ENCODE measurements around the gene CCR7. TPM values are rescaled to one million over a fixed set of nuclear protein-coding genes. Genes with fewer than 3 reads are reported as not detected.

The CCR7 gene
- total and polyA plus RNA-seq, 2 of the 13 experiments (the other 11 are each of a cell fraction or from before 2014, with no cell fraction given): 0.04 to 0.53 TPM

GRCh38 chr17:40511667-40512220, 53.5 kb downstream of the CCR7 start:
- Histone ChIP-seq H3K27ac (ENCODE audit: extremely low read length, insufficient read depth, low read length) (no peak overlapping the region), H3K4me2 (ENCODE audit: low read depth, low read length) (peak overlapping the region; percentile 98), H3K9me3 (ENCODE audit: low read length) (no peaks in the 10 kb centered on the region), H2AFZ (ENCODE audit: low read length) (no peak overlapping the region), H3K4me1 (ENCODE audit: insufficient read depth, low read length) (peaks cover 61% of the 10 kb centered on the region), H3K4me3 (replicated peaks in 1 of 3; ENCODE audit: insufficient read depth in 1 of 3, low read depth in 2 of 3, low read length in 3 of 3) (peak overlapping the region; percentile 24 to 71 (median 25); a peak in 5 of 6 replicates), H3K79me2 (ENCODE audit: insufficient read depth, low read length) (no peaks in the 10 kb centered on the region), H3K9ac (ENCODE audit: insufficient read depth, low read depth, low read length) (peak overlapping the region; percentile 31), H3K27me3 (ENCODE audit: control insufficient read depth in 1 of 2, insufficient read depth in 2 of 2, low read length in 2 of 2) (peaks cover 0 to 2% of the 10 kb centered on the region in 2 experiments; a peak in 1 of 5 replicates), H3K36me3 (replicated peaks in 1 of 2; ENCODE audit: control insufficient read depth in 1 of 2, insufficient read depth in 2 of 2, low read length in 2 of 2) (no peaks in the 10 kb centered on the region), H4K20me1 (ENCODE audit: insufficient read depth, low read length) (no peaks in the 10 kb centered on the region)
- POLR2A ChIA-PET: interaction anchor here (0.9 to 2.0 kb wide), 10 partner anchors 10 to 64 kb away, joined by 3 to 9 read pairs (median 4); partner anchors contain the start of gene TNS4
- 20% methylated on average over 12 of the region's 12 CpGs for WGBS (ENCODE audit: low lambda C conversion rate)
- in situ Hi-C loops (cut with HindIII; ENCODE audit: extremely low pct_ligation_motif_present, low pct_unique_long_range_greater_than_20kb): no loop called here
- no peak for DNase-seq (ENCODE audit: low spot score)
- FAIRE-seq: no peak
- intact Hi-C loops (cut with micrococcal nuclease; ENCODE audit: unreplicated experiment): no loop called here
- peak; percentile 49 for ATAC-seq
- CTCF ChIA-PET (ENCODE audit: low intra/inter-chr PET ratio, low total read pairs): no interaction called here
- no TSS peak for BruUV-seq (replicated peaks)
- TF ChIP-seq ZXDC (CRISPR knock-in tag; IDR thresholded peaks at IDR 0.05) (peak; percentile 20; the same call in 1 of the 2 replicates), TMF1 (CRISPR knock-in tag; IDR thresholded peaks at IDR 0.05; ENCODE audit: low read depth) (no peak), KAT2B (IDR thresholded peaks at IDR 0.05; ENCODE audit: borderline replicate concordance, low read depth, low read length) (no peak), ZNF430 (CRISPR knock-in tag; IDR thresholded peaks at IDR 0.05) (0 out of 2 replicates have a peak, but pooled peaks have one; percentile 44), CHD2 (IDR thresholded peaks at IDR 0.05; ENCODE audit: low read depth, low read length) (0 out of 2 replicates have a peak, but pooled peaks have one; percentile 47), ATAD3A (CRISPR knock-in tag; IDR thresholded peaks at IDR 0.05) (no peak), ZNF605 (CRISPR knock-in tag; IDR thresholded peaks at IDR 0.05) (peak; percentile 61; the same call in 1 of the 2 replicates), STAG1 (CRISPR knock-in tag; IDR thresholded peaks at IDR 0.05) (no peak), NFIB (CRISPR knock-in tag; IDR thresholded peaks at IDR 0.05; ENCODE audit: borderline replicate concordance) (peak; percentile 22; the same call in 1 of the 2 replicates), TCF7L2 (IDR thresholded peaks at IDR 0.05; ENCODE audit: low read depth, low read length) (0 out of 2 replicates have a peak, but pooled peaks have one; percentile 25), ZBTB33 (CRISPR knock-in tag; IDR thresholded peaks at IDR 0.05) (0 out of 2 replicates have a peak, but pooled peaks have one; percentile 12), ZNF501 (CRISPR knock-in tag; IDR thresholded peaks at IDR 0.05) (0 out of 2 replicates have a peak, but pooled peaks have one; percentile 46), CC2D1A (CRISPR knock-in tag; IDR thresholded peaks at IDR 0.05) (0 out of 2 replicates have a peak, but pooled peaks have one; percentile 6), MLLT10 (CRISPR knock-in tag; IDR thresholded peaks at IDR 0.05) (no peak), ZNF616 (CRISPR knock-in tag; IDR thresholded peaks at IDR 0.05; ENCODE audit: low read depth) (no peak), ZFP82 (CRISPR knock-in tag; IDR thresholded peaks at IDR 0.05; ENCODE audit: borderline replicate concordance) (no peak), ZNF746 (CRISPR knock-in tag; IDR thresholded peaks at IDR 0.05) (0 out of 2 replicates have a peak, but pooled peaks have one; percentile 43), ASH2L (IDR thresholded peaks at IDR 0.05; ENCODE audit: insufficient read length, low read depth, low read length) (peak; percentile 17)
